ENCODE measurements around the gene MYH15.

MYH15 gene

GRCh38 chr3:108516881-108517280 is 6.5 kb upstream of the MYH15 start:
- CTCF ChIA-PET: no interaction called here
- DNase-seq (ENCODE audit: extremely low spot score): no peak
- TF ChIP-seq FOXM1 (IDR thresholded peaks at IDR 0.05; ENCODE audit: borderline replicate concordance) (no peak), SP1 (IDR thresholded peaks at IDR 0.05) (no peak), FOXK2 (IDR thresholded peaks at IDR 0.05) (no peak), PKNOX1 (IDR thresholded peaks at IDR 0.05) (no peak), CTBP1 (IDR thresholded peaks at IDR 0.05; ENCODE audit: borderline replicate concordance) (no peak), ELF4 (IDR thresholded peaks at IDR 0.05) (no peak), ZNF384 (IDR thresholded peaks at IDR 0.05) (no peak), HDGF (IDR thresholded peaks at IDR 0.05; ENCODE audit: borderline replicate concordance) (no peak), BHLHE40 (IDR thresholded peaks at IDR 0.05; ENCODE audit: borderline replicate concordance) (no peak), FOXA1 (IDR thresholded peaks at IDR 0.05) (no peak), ARNT (IDR thresholded peaks at IDR 0.05) (no peak)
- POLR2A ChIA-PET: no interaction called here

GRCh38 chr3:108513961-108514360 is 3.6 kb upstream of the MYH15 start:
- no peak for DNase-seq (ENCODE audit: extremely low spot score)
- ChIA-PET POLR2A (no interaction called here), CTCF (no interaction called here)
- TF ChIP-seq NFRKB (IDR thresholded peaks at IDR 0.05): no peak
- no peak for TF ChIP-seq TARDBP (IDR thresholded peaks at IDR 0.05)
- no peak for TF ChIP-seq SUZ12 (IDR thresholded peaks at IDR 0.05)
- TF ChIP-seq FOXK2 (IDR thresholded peaks at IDR 0.05): no peak
- no peak for TF ChIP-seq PKNOX1 (IDR thresholded peaks at IDR 0.05)
- no peak for TF ChIP-seq FOXA1 (IDR thresholded peaks at IDR 0.05)
- TF ChIP-seq ARNT (IDR thresholded peaks at IDR 0.05): no peak
- TF ChIP-seq ZNF384 (IDR thresholded peaks at IDR 0.05): no peak
- no peak for TF ChIP-seq LEF1 (IDR thresholded peaks at IDR 0.05; ENCODE audit: borderline replicate concordance)
- TF ChIP-seq HDGF (IDR thresholded peaks at IDR 0.05; ENCODE audit: borderline replicate concordance): no peak
- no peak for TF ChIP-seq FOXM1 (IDR thresholded peaks at IDR 0.05; ENCODE audit: borderline replicate concordance)

- CTCF ChIA-PET: no interaction called here
- POLR2A ChIA-PET: no interaction called here
- no peak for DNase-seq (ENCODE audit: extremely low spot score)
- no peak for TF ChIP-seq ELF4 (IDR thresholded peaks at IDR 0.05)
- no peak for TF ChIP-seq BHLHE40 (IDR thresholded peaks at IDR 0.05; ENCODE audit: borderline replicate concordance)
- TF ChIP-seq NFRKB (IDR thresholded peaks at IDR 0.05): no peak
- no peak for TF ChIP-seq PKNOX1 (IDR thresholded peaks at IDR 0.05)
- TF ChIP-seq FOXM1 (IDR thresholded peaks at IDR 0.05; ENCODE audit: borderline replicate concordance): no peak
- no peak for TF ChIP-seq TARDBP (IDR thresholded peaks at IDR 0.05)
- TF ChIP-seq FOXA1 (IDR thresholded peaks at IDR 0.05): no peak
- no peak for TF ChIP-seq LEF1 (IDR thresholded peaks at IDR 0.05; ENCODE audit: borderline replicate concordance)
- no peak for TF ChIP-seq HDGF (IDR thresholded peaks at IDR 0.05; ENCODE audit: borderline replicate concordance)
- TF ChIP-seq ZNF384 (IDR thresholded peaks at IDR 0.05): no peak
- no peak for TF ChIP-seq SUZ12 (IDR thresholded peaks at IDR 0.05)
- no peak for TF ChIP-seq L3MBTL2 (conservative IDR thresholded peaks at IDR 0.05)
- no peak for TF ChIP-seq SP1 (IDR thresholded peaks at IDR 0.05)
- no peak for TF ChIP-seq ARNT (IDR thresholded peaks at IDR 0.05)
- TF ChIP-seq FOXK2 (IDR thresholded peaks at IDR 0.05): no peak
- no peak for TF ChIP-seq CTBP1 (IDR thresholded peaks at IDR 0.05; ENCODE audit: borderline replicate concordance)
Measured at GRCh38 chr3:108512671-108513070, 2.3 kb upstream of the MYH15 start.

DNA sequence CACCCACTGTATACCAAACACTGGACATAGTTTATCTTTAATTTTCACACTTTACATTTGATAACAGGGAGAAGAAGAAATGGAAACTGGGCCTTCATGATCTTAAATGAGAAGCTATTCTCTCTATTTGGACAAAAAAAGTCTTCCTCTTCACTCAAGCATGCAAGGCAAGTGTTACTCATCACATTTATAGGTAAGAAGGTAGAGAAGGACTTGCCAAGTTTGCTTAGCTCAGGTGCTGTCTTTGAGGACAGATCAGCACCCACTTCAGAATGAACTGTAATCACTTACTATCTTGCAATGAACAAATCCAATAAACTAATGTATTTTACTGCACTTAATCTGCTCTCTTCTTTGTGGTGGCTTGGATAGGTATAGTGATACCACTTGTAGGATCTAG is 1.1 kb upstream of the MYH15 start:
- no peak for DNase-seq (ENCODE audit: extremely low spot score)
- POLR2A ChIA-PET: no interaction called here
- CTCF ChIA-PET: interaction anchor here (0.6 kb wide), 1 partner anchor 559 kb away, joined by 9 read pairs; no protein-coding TSS in a partner anchor
- TF ChIP-seq FOXK2 (IDR thresholded peaks at IDR 0.05): no peak
- no peak for TF ChIP-seq NFRKB (IDR thresholded peaks at IDR 0.05)
- no peak for TF ChIP-seq LEF1 (IDR thresholded peaks at IDR 0.05; ENCODE audit: borderline replicate concordance)
- no peak for TF ChIP-seq ARNT (IDR thresholded peaks at IDR 0.05)
- no peak for TF ChIP-seq ELF4 (IDR thresholded peaks at IDR 0.05)

DNA sequence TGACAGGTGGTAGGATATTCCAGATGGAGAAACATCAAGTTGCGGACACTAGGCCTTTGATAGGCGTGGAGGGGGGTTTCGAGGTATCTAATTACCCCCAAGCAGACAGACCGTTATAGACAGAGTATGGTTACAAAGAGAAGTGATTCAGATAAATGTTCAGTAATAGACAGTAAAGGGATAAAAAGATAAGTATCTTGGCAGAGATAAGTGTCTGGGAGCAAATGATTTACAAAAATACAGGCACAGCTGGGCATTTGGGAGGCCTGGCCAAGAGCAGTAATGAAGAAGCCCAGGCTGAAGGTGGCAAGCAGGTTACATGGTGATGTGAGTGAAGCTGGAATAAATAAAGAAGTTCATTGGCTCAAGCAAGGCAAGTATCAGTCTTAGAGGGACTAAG is 659 bp upstream of the MYH15 start:
- ChIA-PET POLR2A (no interaction called here), CTCF (interaction anchor here (0.6 kb wide), 1 partner anchor 560 kb away, joined by 9 read pairs; no protein-coding TSS in a partner anchor)
- no peak for DNase-seq (ENCODE audit: extremely low spot score)
- TF ChIP-seq ELF4 (IDR thresholded peaks at IDR 0.05) (no peak), FOXK2 (IDR thresholded peaks at IDR 0.05) (no peak), FOXA1 (IDR thresholded peaks at IDR 0.05) (no peak), L3MBTL2 (conservative IDR thresholded peaks at IDR 0.05) (no peak), CTBP1 (IDR thresholded peaks at IDR 0.05; ENCODE audit: borderline replicate concordance) (no peak), ARNT (IDR thresholded peaks at IDR 0.05) (no peak), HDGF (IDR thresholded peaks at IDR 0.05; ENCODE audit: borderline replicate concordance) (no peak), FOXM1 (IDR thresholded peaks at IDR 0.05; ENCODE audit: borderline replicate concordance) (no peak), SP1 (IDR thresholded peaks at IDR 0.05) (no peak), SUZ12 (IDR thresholded peaks at IDR 0.05) (no peak), BHLHE40 (IDR thresholded peaks at IDR 0.05; ENCODE audit: borderline replicate concordance) (no peak), ZNF384 (IDR thresholded peaks at IDR 0.05) (no peak), LEF1 (IDR thresholded peaks at IDR 0.05; ENCODE audit: borderline replicate concordance) (no peak), PKNOX1 (IDR thresholded peaks at IDR 0.05) (no peak), TARDBP (IDR thresholded peaks at IDR 0.05) (no peak), NFRKB (IDR thresholded peaks at IDR 0.05) (no peak)

- TF ChIP-seq SP1 (IDR thresholded peaks at IDR 0.05): no peak
- no peak for TF ChIP-seq BHLHE40 (IDR thresholded peaks at IDR 0.05; ENCODE audit: borderline replicate concordance)
- no peak for TF ChIP-seq SUZ12 (IDR thresholded peaks at IDR 0.05)
- TF ChIP-seq ELF4 (IDR thresholded peaks at IDR 0.05): no peak
- no peak for TF ChIP-seq PKNOX1 (IDR thresholded peaks at IDR 0.05)
- no peak for TF ChIP-seq FOXA1 (IDR thresholded peaks at IDR 0.05)
- TF ChIP-seq CTBP1 (IDR thresholded peaks at IDR 0.05; ENCODE audit: borderline replicate concordance): no peak
- TF ChIP-seq NFRKB (IDR thresholded peaks at IDR 0.05): no peak
- no peak for TF ChIP-seq FOXM1 (IDR thresholded peaks at IDR 0.05; ENCODE audit: borderline replicate concordance)
- DNase-seq (ENCODE audit: extremely low spot score): no peak
- CTCF ChIA-PET: no interaction called here
Measured at GRCh38 chr3:108509871-108510270, 525 bp downstream of the MYH15 start.

More at GRCh38 chr3:108509871-108510270, 525 bp downstream of the MYH15 start:
- POLR2A ChIA-PET: no interaction called here
